ENCODE data around the gene ARL6IP4. TPM values are rescaled to one million over a fixed set of nuclear protein-coding genes. Genes with fewer than 3 reads are reported as not detected.

The ARL6IP4 gene
- polyA plus RNA-seq, 3 donors from 2014 or later: 131 to 327 (median 245) TPM

DNA sequence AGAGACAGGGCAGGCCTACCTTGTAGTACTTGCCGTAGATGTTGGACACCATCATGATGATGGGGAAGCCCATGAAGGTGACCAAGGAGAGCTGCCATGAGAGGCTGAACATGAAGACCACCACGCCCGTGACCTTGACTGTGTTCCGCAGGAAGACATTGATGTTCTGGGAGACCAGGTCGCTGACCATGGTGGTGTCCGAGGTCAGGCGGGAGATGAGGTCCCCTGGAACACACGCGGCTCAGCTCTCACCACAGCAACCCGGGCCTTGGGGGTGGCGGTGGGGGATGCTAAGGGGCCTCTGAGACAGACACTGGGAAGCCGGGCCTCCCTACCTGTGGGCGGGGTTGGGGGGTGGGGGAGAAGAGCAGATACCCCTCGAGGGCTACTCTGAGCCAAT lies 31.9 kb upstream of the ARL6IP4 start:
- H3K36me3 Mint-ChIP-seq: no peaks in the 10 kb centered on the region
- peaks cover 40 to 47% of the 10 kb centered on the region in 2 donors for H3K4me1 Mint-ChIP-seq
- peak overlapping the region in 5 of 6 donors; percentile 7 to 78 (median 67) for H3K27ac Mint-ChIP-seq

DNA sequence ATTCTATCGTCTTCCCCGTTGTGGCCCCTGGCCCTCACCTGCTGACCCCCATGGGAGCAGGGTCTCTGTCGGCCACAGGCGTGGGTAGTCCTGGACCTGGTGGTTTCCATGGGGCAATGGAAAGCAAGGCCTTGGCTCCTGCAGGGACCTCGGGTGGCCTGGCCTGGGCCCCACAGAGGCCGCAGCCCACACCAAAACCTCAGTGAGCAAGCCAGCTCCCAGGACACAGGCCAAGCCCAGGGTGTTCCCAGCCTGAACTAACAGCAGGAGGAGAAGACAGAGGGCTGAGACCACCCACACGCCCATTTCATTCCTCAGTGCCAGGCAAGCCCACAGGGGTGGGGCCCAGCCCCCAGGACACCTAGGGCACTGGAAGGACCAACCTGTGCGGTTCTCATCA lies 31.1 kb upstream of the ARL6IP4 start:
- no peak overlapping the region for H3K27ac Mint-ChIP-seq

More for the DNA sequence above, 31.9 kb upstream of the ARL6IP4 start:
- DNase-seq: no peak
- H3K9me3 Mint-ChIP-seq: peaks cover 0 to under 1% (median 0%) of the 10 kb centered on the region in 6 donors
- no peak overlapping the region for H3K4me3 Mint-ChIP-seq
- H3K27me3 Mint-ChIP-seq (ENCODE audit: low read depth in 3 of 3): peaks cover 2 to 7% (median 5%) of the 10 kb centered on the region in 3 donors

DNA sequence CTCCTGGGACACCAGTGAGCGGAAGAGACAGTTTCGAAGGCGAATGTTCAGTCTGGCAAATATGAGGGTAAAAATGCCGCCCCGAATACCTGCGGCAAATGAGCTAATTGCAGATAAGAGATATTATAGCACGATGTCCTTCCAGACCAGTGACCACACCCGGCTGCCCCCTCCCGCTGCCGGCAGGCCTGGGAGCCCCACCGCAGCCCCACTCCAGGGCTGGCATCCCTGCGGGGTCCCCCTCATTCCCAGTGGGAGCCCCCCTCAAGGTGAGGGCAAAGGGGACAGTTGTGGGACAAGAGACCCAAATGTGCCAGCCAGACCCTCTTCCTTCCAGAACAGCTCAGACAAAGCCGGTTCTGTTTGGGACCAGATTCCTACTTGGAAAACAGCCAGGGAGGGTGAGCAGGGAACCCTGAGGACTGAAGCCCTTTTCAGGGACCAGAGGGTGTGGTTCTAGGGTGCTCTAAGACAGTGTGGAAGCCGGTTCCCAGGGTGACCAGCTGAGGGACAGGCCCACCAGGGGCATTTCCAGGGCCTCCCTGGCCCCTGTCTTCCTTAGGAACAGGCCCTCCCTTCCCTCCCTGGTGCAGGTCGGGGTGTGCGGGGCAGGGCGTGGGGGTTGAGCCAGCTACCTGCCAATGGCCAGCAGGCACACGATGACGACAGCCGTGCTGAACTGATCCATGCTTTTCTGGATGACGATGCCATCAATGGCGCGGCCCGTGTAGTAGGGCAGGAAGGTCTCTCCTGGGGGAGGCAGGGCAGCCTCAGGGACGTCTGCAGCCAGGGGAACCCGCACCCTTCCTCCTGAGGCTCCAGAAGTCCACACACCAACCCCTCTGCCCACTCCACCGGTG lies 30.4 kb upstream of the ARL6IP4 start:
- Mint-ChIP-seq H3K4me3 (no peak overlapping the region), H3K27me3 (ENCODE audit: low read depth in 3 of 3) (peaks cover 2 to 7% (median 5%) of the 10 kb centered on the region in 3 donors), H3K9me3 (no peaks in the 10 kb centered on the region), H3K27ac (no peak overlapping the region), H3K4me1 (peaks cover 32 to 37% of the 10 kb centered on the region in 2 donors), H3K36me3 (no peaks in the 10 kb centered on the region)
- DNase-seq: no peak

More for the DNA sequence above, 31.1 kb upstream of the ARL6IP4 start:
- Mint-ChIP-seq H3K27me3 (ENCODE audit: low read depth in 3 of 3) (peaks cover 2 to 7% (median 5%) of the 10 kb centered on the region in 3 donors), H3K9me3 (no peaks in the 10 kb centered on the region), H3K36me3 (no peaks in the 10 kb centered on the region), H3K4me1 (peaks cover 32 to 39% of the 10 kb centered on the region in 2 donors), H3K4me3 (no peak overlapping the region)
- no peak for DNase-seq

DNA sequence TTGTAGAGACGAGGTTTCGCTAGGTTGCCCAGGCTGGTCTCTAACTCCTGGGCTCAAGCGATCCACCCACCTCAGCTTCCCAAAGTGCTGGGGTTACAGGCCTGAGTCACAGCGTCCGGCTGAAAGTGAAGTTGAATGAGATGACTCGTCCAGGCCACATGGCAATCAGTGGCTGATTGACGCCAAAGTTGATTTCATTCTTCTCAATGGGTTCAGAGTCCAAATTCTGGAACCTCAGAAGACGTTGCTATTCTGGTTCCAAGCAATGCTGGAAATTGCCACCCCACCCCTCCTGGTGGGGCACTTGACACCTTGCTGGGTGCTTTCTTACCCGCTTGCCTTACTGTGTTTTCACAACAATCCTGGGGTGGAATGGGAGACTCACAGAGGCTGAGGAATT lies 29.1 kb upstream of the ARL6IP4 start:
- Mint-ChIP-seq H3K27ac (peak overlapping the region in 1 of 6 donors; percentile 14), H3K27me3 (ENCODE audit: low read depth in 3 of 3) (peaks cover 2 to 7% (median 5%) of the 10 kb centered on the region in 3 donors), H3K4me3 (no peak overlapping the region), H3K4me1 (peaks cover 26 to 27% of the 10 kb centered on the region in 2 donors), H3K36me3 (no peaks in the 10 kb centered on the region), H3K9me3 (no peaks in the 10 kb centered on the region)
- no peak for DNase-seq

DNA sequence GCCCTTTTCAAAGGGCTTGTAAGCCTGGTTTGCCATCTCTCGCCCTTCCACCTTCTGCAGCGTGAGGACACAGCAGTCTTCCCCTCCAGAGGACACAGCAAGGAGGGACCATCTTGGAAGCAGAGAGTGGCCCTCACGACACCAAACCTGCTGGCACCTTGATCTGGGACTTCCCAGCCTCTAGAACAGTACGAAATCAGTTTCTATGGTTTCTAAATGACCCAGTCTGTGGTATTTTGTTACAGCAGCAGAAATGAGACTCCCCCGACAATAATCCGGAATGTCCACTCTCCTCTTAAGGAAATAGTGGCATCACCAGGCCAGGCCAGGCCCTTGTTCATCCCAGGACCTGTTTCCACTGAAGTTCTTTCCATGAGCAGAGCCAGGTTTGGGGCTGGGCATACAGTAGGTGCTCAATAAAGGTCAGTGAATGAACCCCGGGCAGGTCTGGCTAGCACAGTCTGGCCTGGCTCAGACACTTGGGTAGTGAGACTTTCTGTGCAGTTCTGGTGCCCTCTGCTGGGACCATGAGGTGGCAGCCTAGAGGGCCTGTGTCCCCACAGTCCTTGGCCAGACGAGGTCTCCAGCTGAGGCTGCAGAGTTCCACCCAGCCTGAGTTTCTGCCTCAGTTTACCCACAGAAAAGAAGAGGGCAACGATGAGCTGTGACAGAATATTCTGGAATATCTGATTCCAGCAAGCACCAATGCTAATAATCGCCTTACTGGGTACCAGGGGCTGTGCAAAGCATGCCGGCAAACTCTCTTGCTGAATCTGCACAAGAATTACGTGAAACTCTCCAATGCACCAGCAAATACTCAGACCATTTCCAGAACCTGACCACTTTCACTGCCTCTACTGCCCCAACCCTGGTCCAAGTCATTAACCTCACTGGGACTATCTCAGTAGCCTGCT lies 28.2 kb upstream of the ARL6IP4 start:
- peaks cover 18 to 19% of the 10 kb centered on the region in 2 donors for H3K4me1 Mint-ChIP-seq
- H3K36me3 Mint-ChIP-seq: no peaks in the 10 kb centered on the region
- DNase-seq: peak; percentile 68 to 77 (median 72)
- no peak overlapping the region for H3K4me3 Mint-ChIP-seq
- H3K9me3 Mint-ChIP-seq: no peaks in the 10 kb centered on the region
- H3K27me3 Mint-ChIP-seq (ENCODE audit: low read depth in 3 of 3): peaks cover 0 to 2% (median 0%) of the 10 kb centered on the region in 3 donors
- H3K27ac Mint-ChIP-seq: peak overlapping the region in 2 of 6 donors; percentile 4 to 14

DNA sequence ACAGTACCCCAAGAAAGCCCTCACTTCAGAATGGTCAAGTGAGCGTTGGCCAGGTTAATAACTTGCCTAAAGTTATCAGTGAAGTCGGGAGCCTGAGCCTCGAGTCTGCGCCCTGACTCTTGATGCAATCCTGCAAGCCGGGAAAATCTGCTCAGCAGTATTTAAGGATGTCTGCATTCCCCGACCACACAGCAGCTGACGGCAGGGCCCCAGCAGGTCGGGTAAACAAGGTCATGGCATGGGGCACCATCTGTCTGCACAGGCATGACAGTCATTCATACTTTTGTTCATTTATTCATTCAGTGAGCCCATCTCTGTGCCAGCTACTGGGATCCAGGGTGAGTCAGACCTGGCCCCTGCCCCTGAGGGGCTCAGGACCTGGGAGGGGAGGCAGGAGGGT lies 25.3 kb upstream of the ARL6IP4 start:
- DNase-seq: no peak
- peaks cover 0 to 2% (median 0%) of the 10 kb centered on the region in 3 donors for H3K27me3 Mint-ChIP-seq (ENCODE audit: low read depth in 3 of 3)
- H3K9me3 Mint-ChIP-seq: no peaks in the 10 kb centered on the region
- H3K27ac Mint-ChIP-seq: no peak overlapping the region
- H3K4me1 Mint-ChIP-seq: peaks cover 5 to 7% of the 10 kb centered on the region in 2 donors
- H3K4me3 Mint-ChIP-seq: no peak overlapping the region
- no peaks in the 10 kb centered on the region for H3K36me3 Mint-ChIP-seq

DNA sequence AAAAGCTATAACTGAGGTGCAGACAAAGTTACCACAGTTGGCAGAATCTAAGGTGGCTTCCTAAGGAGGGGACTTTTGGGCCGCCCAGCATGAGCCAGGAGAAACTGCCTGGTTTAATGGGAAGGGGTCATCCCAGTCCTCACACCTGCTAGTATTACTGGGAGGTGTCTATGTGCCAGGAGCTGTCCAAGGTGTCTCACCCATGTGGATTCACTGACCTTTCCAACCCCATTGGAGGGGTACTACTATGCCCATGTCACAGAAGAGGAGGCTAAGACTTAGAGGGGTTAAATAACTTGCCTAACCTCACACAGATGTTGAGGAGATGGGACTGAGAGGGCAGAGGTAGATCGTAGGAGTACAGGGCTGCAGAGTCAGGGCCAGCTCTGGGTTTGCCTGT lies 24.4 kb upstream of the ARL6IP4 start:
- DNase-seq: no peak
- Mint-ChIP-seq H3K27me3 (ENCODE audit: low read depth in 3 of 3) (peaks cover 0 to 2% (median 0%) of the 10 kb centered on the region in 3 donors), H3K4me1 (peaks cover 5 to 7% of the 10 kb centered on the region in 2 donors), H3K9me3 (no peaks in the 10 kb centered on the region), H3K4me3 (no peak overlapping the region), H3K27ac (no peak overlapping the region), H3K36me3 (no peaks in the 10 kb centered on the region)

DNA sequence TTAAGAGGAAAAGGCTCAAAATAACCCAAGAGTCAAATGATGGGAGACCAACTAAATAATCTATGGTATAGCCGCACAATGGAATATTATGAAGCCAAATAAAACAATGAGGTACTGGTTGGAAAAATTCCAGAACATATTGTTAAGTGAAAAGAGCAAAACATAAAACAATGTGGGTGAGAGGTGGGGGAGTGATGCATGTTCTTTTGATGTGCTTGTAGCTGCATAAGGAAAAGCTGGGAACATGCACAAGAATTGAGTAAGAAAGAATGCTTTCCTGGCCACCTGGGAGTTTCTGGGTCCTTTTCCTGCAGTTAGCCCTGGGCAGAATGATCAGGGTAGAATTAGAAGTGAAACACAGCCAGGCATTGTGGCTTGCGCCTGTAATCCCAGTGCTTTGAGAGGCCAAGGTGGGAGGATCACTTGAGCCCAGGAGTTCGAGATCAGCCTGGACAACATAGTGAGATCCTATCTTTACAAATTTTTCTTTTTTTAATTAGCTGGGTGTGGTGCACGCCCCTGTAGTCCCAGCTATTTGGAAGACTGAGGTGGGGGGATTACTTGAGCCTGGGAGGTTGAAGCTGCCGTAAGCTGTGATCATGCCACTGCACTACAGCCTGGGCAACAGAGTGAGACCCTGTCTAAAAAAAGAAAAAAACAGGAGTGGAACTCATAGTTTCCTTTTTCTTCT lies 22.1 kb upstream of the ARL6IP4 start:
- no peak overlapping the region for H3K4me3 Mint-ChIP-seq

DNA sequence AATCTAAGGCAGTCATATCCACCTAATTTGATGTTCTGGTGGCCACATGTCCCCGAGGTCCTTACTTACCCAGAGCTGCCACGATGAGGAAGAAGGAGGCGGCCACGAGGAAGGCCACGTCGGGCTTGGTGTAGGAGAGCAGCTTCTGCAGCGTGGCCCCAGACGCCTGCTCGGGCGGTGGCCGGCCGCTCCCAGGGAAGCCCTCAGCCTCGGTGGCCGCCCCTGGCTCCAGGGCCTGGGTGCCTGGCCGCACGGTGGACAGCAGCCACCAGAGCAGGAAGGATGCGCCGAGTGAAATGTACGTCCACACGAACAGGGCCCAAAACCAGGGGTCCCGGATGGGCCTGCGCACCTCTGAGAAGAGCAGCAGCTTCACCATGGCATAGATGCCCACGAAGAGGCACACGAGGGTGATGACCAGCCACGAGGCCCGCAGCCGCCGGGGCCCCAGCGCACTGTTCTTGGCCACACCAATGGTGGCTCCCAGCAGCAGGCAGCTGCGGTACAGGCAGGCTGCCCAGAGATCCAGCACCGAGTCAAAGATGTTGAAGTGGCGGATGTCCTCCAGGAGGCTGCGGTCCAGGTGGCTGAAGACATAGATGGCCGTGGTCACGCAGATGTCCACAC lies 20.8 kb upstream of the ARL6IP4 start:
- Mint-ChIP-seq H3K27ac (no peak overlapping the region), H3K27me3 (ENCODE audit: low read depth in 3 of 3) (no peaks in the 10 kb centered on the region), H3K4me1 (peaks cover 1 to 2% of the 10 kb centered on the region in 2 donors), H3K9me3 (no peaks in the 10 kb centered on the region), H3K36me3 (no peaks in the 10 kb centered on the region), H3K4me3 (no peak overlapping the region)
- DNase-seq: no peak

More for the DNA sequence above, 22.1 kb upstream of the ARL6IP4 start:
- H3K27me3 Mint-ChIP-seq (ENCODE audit: low read depth in 3 of 3): no peaks in the 10 kb centered on the region
- no peak for DNase-seq
- no peaks in the 10 kb centered on the region for H3K4me1 Mint-ChIP-seq
- no peak overlapping the region for H3K27ac Mint-ChIP-seq
- no peaks in the 10 kb centered on the region for H3K36me3 Mint-ChIP-seq
- no peaks in the 10 kb centered on the region for H3K9me3 Mint-ChIP-seq

DNA sequence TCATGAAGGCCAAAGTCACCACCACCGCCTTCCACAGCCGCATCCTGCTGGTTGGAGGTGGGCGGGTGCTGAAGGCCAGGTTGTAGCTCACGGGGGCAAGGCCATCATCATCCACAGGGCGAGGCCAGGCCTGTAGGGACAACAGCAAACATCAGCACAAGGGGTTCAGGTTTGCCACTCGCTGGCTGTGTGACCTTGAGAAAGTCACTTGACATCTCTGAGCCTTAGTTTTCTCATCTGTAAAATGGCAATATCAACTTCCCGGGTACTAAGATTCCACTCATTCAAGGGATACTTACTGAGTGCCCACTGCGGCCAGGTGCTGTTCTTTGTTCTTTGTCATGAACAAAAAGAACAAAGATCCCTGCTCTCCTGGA lies 20.3 kb upstream of the ARL6IP4 start:
- Mint-ChIP-seq H3K4me3 (no peak overlapping the region), H3K27me3 (ENCODE audit: low read depth in 3 of 3) (no peaks in the 10 kb centered on the region), H3K36me3 (no peaks in the 10 kb centered on the region), H3K27ac (no peak overlapping the region), H3K4me1 (peaks cover 5 to 6% of the 10 kb centered on the region in 2 donors), H3K9me3 (no peaks in the 10 kb centered on the region)
- no peak for DNase-seq

DNA sequence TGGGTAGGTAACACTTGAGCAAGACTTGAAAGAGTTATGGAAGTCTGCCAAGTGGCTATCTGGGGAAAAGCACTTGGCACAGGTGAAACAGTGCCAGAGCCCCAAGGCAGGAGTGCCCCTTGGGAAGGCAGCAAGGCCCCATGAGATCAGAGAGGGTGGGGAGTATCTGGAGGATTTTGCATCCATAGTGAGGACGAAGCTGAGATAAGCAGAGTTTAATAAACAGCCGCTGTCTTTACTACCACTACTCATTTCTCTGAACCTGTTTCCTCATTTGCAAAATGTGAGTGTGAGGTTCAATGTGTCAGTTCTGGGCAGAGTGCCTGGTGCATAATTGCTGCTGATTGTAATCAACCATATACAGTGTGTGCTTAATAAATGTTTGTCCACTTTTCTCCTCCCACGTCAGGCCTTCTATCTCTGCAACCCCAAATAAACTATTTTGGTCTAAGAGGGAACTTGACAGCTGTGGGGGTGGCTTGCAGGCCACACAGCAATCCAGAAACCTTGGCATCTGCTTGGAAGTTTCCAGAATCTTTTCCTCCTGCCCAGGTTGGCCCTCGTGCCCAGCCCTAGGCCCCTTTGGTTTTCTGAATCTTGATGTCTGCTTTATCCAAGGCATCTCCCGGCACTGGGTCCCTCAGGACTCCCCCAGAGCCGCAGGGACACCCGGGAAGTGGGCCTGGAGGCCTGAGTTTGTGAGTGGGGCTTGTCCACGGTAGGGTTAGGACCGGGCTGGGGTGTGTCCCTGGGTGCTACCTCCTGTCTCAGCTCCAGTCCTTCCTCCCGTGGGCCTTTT lies 18.8 kb upstream of the ARL6IP4 start:
- Mint-ChIP-seq H3K4me3 (no peak overlapping the region), H3K9me3 (no peaks in the 10 kb centered on the region), H3K36me3 (no peaks in the 10 kb centered on the region), H3K27ac (no peak overlapping the region), H3K4me1 (peaks cover 6 to 8% of the 10 kb centered on the region in 2 donors), H3K27me3 (ENCODE audit: low read depth in 3 of 3) (no peaks in the 10 kb centered on the region)
- no peak for DNase-seq

DNA sequence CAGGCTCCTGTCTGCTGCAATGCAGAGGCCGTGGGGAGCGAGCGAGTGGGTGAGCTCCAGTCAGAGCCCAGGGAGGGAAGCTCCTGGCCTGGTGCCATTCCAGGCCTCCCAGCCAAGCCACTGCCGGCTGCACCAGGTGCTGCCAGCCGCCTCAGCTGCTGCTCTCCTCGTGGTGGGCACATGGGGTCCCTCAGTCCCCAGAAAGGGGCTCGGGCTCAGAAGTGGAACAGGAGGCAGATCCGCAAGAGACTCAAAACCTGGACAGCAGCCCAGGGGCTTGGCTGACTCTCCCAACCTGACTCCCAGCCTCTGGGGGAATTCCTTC lies 16.6 kb upstream of the ARL6IP4 start:
- Mint-ChIP-seq H3K4me3 (no peak overlapping the region), H3K9me3 (no peaks in the 10 kb centered on the region), H3K27me3 (ENCODE audit: low read depth in 3 of 3) (no peaks in the 10 kb centered on the region), H3K36me3 (no peaks in the 10 kb centered on the region), H3K4me1 (peaks cover 6 to 11% of the 10 kb centered on the region in 2 donors), H3K27ac (no peak overlapping the region)
- DNase-seq: no peak
